ENCODE results near the gene NAV3.

NAV3 gene

GRCh38 chr12:77963576-77964178 is 133.0 kb downstream of the NAV3 start:
- Mint-ChIP-seq H3K4me3 (no peak overlapping the region), H3K4me1 (no peaks in the 10 kb centered on the region), H3K27ac (no peak overlapping the region), H3K27me3 (no peaks in the 10 kb centered on the region), H3K9me3 (peaks cover 3 to 7% of the 10 kb centered on the region in 2 donors), H3K36me3 (no peaks in the 10 kb centered on the region)
- DNase-seq (no peak), ATAC-seq (replicated peaks) (no peak)

GRCh38 chr12:77965790-77966189 is 135.1 kb downstream of the NAV3 start:
- DNase-seq, result no peak
- no peaks in the 10 kb centered on the region for H3K27me3 Mint-ChIP-seq
- no peak overlapping the region for H3K4me3 Mint-ChIP-seq
- H3K4me1 Mint-ChIP-seq, result no peaks in the 10 kb centered on the region
- ATAC-seq (replicated peaks), result no peak
- peaks cover 3 to 7% of the 10 kb centered on the region in 2 donors for H3K9me3 Mint-ChIP-seq
- H3K36me3 Mint-ChIP-seq, result no peaks in the 10 kb centered on the region
- no peak overlapping the region for H3K27ac Mint-ChIP-seq

GRCh38 chr12:77968021-77968420 is 137.3 kb downstream of the NAV3 start:
- H3K27ac Mint-ChIP-seq, result no peak overlapping the region
- DNase-seq (no peak), ATAC-seq (replicated peaks) (no peak)
- H3K9me3 Mint-ChIP-seq, result no peaks in the 10 kb centered on the region
- H3K27me3 Mint-ChIP-seq, result no peaks in the 10 kb centered on the region
- no peaks in the 10 kb centered on the region for H3K4me1 Mint-ChIP-seq
- H3K4me3 Mint-ChIP-seq, result no peak overlapping the region
- H3K36me3 Mint-ChIP-seq, result no peaks in the 10 kb centered on the region

- no peaks in the 10 kb centered on the region for H3K36me3 Mint-ChIP-seq
- H3K4me1 Mint-ChIP-seq, result no peaks in the 10 kb centered on the region
- no peak overlapping the region for H3K4me3 Mint-ChIP-seq
- H3K9me3 Mint-ChIP-seq, result no peaks in the 10 kb centered on the region
- H3K27ac Mint-ChIP-seq, result no peak overlapping the region
- DNase-seq (no peak), ATAC-seq (replicated peaks) (no peak)
- H3K27me3 Mint-ChIP-seq, result no peaks in the 10 kb centered on the region
Observed at GRCh38 chr12:77968571-77968970, 137.9 kb downstream of the NAV3 start.

- H3K4me1 Mint-ChIP-seq, result no peaks in the 10 kb centered on the region
- DNase-seq (no peak), ATAC-seq (replicated peaks) (no peak)
- H3K4me3 Mint-ChIP-seq, result no peak overlapping the region
- H3K27ac Mint-ChIP-seq, result no peak overlapping the region
- no peaks in the 10 kb centered on the region for H3K27me3 Mint-ChIP-seq
- H3K9me3 Mint-ChIP-seq, result no peaks in the 10 kb centered on the region
- no peaks in the 10 kb centered on the region for H3K36me3 Mint-ChIP-seq
Observed at GRCh38 chr12:77973579-77973978, 142.9 kb downstream of the NAV3 start.

GRCh38 chr12:77974645-77975044 is 144.0 kb downstream of the NAV3 start:
- H3K9me3 Mint-ChIP-seq, result no peaks in the 10 kb centered on the region
- H3K27me3 Mint-ChIP-seq, result no peaks in the 10 kb centered on the region
- ATAC-seq (replicated peaks) (no peak), DNase-seq (no peak)
- no peaks in the 10 kb centered on the region for H3K4me1 Mint-ChIP-seq
- H3K36me3 Mint-ChIP-seq, result no peaks in the 10 kb centered on the region
- no peak overlapping the region for H3K27ac Mint-ChIP-seq
- no peak overlapping the region for H3K4me3 Mint-ChIP-seq

GRCh38 chr12:77979597-77980250 is 149.0 kb downstream of the NAV3 start:
- Mint-ChIP-seq H3K4me3 (no peak overlapping the region), H3K4me1 (no peaks in the 10 kb centered on the region), H3K9me3 (no peaks in the 10 kb centered on the region), H3K27me3 (no peaks in the 10 kb centered on the region), H3K36me3 (no peaks in the 10 kb centered on the region), H3K27ac (no peak overlapping the region)
- DNase-seq (no peak), ATAC-seq (replicated peaks) (no peak)

GRCh38 chr12:77980782-77981181 is 150.1 kb downstream of the NAV3 start:
- DNase-seq (no peak), ATAC-seq (replicated peaks) (no peak)
- no peaks in the 10 kb centered on the region for H3K4me1 Mint-ChIP-seq
- no peak overlapping the region for H3K27ac Mint-ChIP-seq
- H3K27me3 Mint-ChIP-seq, result no peaks in the 10 kb centered on the region
- no peaks in the 10 kb centered on the region for H3K9me3 Mint-ChIP-seq
- H3K4me3 Mint-ChIP-seq, result no peak overlapping the region
- no peaks in the 10 kb centered on the region for H3K36me3 Mint-ChIP-seq

- Mint-ChIP-seq H3K9me3 (no peaks in the 10 kb centered on the region), H3K36me3 (no peaks in the 10 kb centered on the region), H3K4me3 (no peak overlapping the region), H3K4me1 (no peaks in the 10 kb centered on the region), H3K27ac (no peak overlapping the region), H3K27me3 (no peaks in the 10 kb centered on the region)
- ATAC-seq (replicated peaks) (no peak), DNase-seq (no peak)
Observed at GRCh38 chr12:77983859-77984258, 153.2 kb downstream of the NAV3 start.

GRCh38 chr12:77992760-77993159 is 162.1 kb downstream of the NAV3 start:
- H3K9me3 Mint-ChIP-seq, result peaks cover 2 to 4% of the 10 kb centered on the region in 2 donors
- H3K4me3 Mint-ChIP-seq, result no peak overlapping the region
- ATAC-seq (replicated peaks) (no peak), DNase-seq (no peak)
- no peaks in the 10 kb centered on the region for H3K36me3 Mint-ChIP-seq
- H3K27me3 Mint-ChIP-seq, result peaks cover 0 to 5% of the 10 kb centered on the region in 2 donors
- no peak overlapping the region for H3K27ac Mint-ChIP-seq
- H3K4me1 Mint-ChIP-seq, result peaks cover 0 to 3% of the 10 kb centered on the region in 2 donors

- H3K27ac Mint-ChIP-seq, result no peak overlapping the region
- peaks cover 2 to 4% of the 10 kb centered on the region in 2 donors for H3K9me3 Mint-ChIP-seq
- no peak for ATAC-seq (replicated peaks)
- peaks cover under 1 to 5% of the 10 kb centered on the region in 2 donors for H3K4me1 Mint-ChIP-seq
- no peaks in the 10 kb centered on the region for H3K36me3 Mint-ChIP-seq
- DNase-seq, result no peak
- no peak overlapping the region for H3K4me3 Mint-ChIP-seq
- H3K27me3 Mint-ChIP-seq, result peaks cover 0 to 5% of the 10 kb centered on the region in 2 donors
Observed at GRCh38 chr12:77993658-77994057, 163.0 kb downstream of the NAV3 start.

GRCh38 chr12:77995436-77996167 is 164.9 kb downstream of the NAV3 start:
- Mint-ChIP-seq H3K27ac (no peak overlapping the region), H3K4me1 (peaks cover 8 to 10% of the 10 kb centered on the region in 2 donors), H3K36me3 (no peaks in the 10 kb centered on the region), H3K27me3 (no peaks in the 10 kb centered on the region), H3K9me3 (no peaks in the 10 kb centered on the region), H3K4me3 (no peak overlapping the region)
- ATAC-seq (replicated peaks) (peak; percentile 86 to 89), DNase-seq (no peak)

- H3K36me3 Mint-ChIP-seq, result no peaks in the 10 kb centered on the region
- no peak for ATAC-seq (replicated peaks)
- DNase-seq, result no peak
- H3K9me3 Mint-ChIP-seq, result no peaks in the 10 kb centered on the region
- H3K27me3 Mint-ChIP-seq, result no peaks in the 10 kb centered on the region
- H3K4me3 Mint-ChIP-seq, result no peak overlapping the region
- no peak overlapping the region for H3K27ac Mint-ChIP-seq
- H3K4me1 Mint-ChIP-seq, result peaks cover 8 to 10% of the 10 kb centered on the region in 2 donors
Observed at GRCh38 chr12:77996670-77997069, 166.0 kb downstream of the NAV3 start.

- DNase-seq (no peak), ATAC-seq (replicated peaks) (no peak)
- no peaks in the 10 kb centered on the region for H3K9me3 Mint-ChIP-seq
- no peak overlapping the region for H3K4me3 Mint-ChIP-seq
- peaks cover 8 to 10% of the 10 kb centered on the region in 2 donors for H3K4me1 Mint-ChIP-seq
- no peaks in the 10 kb centered on the region for H3K36me3 Mint-ChIP-seq
- H3K27me3 Mint-ChIP-seq, result no peaks in the 10 kb centered on the region
- H3K27ac Mint-ChIP-seq, result no peak overlapping the region
Observed at GRCh38 chr12:77998236-77998786, 167.6 kb downstream of the NAV3 start.
